Stomach (tissue), 4 donors: ENCODE results near the gene PIMREG.

Experiments
- CTCF ChIP-seq, 7 experiments: fragments of 450-650 bp in 4 of 7; fragments of 200-600 bp in 3 of 7; sonication (generic) in 3 of 7; IDR thresholded peaks; one replicate each; pipeline ENCODE4 v1.5.1; 2016 to 2019; ENCODE audit warnings: antibody characterized with exemption in 7 of 7, control low read depth in 2 of 7, mild to moderate bottlenecking in 1 of 7
- EP300 ChIP-seq: sonication (generic); formaldehyde crosslinking; IDR thresholded peaks from one replicate; pipeline ENCODE4 v1.6.1; 2017; ENCODE audit warnings: antibody characterized with exemption
- POLR2A ChIP-seq, 4 donors: fragments of 450-650 bp; IDR thresholded peaks; one replicate each; pipeline ENCODE4 v1.6.1; 2016; ENCODE audit warnings: antibody characterized with exemption in 4 of 4, control low read depth in 2 of 4, mild to moderate bottlenecking in 1 of 4, moderate library complexity in 1 of 4
- POLR2AphosphoS5 ChIP-seq, 3 donors: sonication (generic); formaldehyde crosslinking; IDR thresholded peaks; one replicate each; pipeline ENCODE4 v1.6.1; 2016; ENCODE audit warnings: antibody characterized with exemption in 3 of 3

GRCh38 chr17:6455321-6455705, 11.1 kb downstream of the PIMREG start:
- TF ChIP-seq POLR2A (IDR thresholded peaks at IDR 0.05) (no peak), EP300 (no peak), CTCF (IDR thresholded peaks at IDR 0.05) (no peak), POLR2AphosphoS5 (IDR thresholded peaks at IDR 0.05) (peak in 1 of 3 donors; percentile 30)
